Stimulated activated CD8-positive, alpha-beta memory T cell treated with anti-CD3 and anti-CD28 coated beads, Interleukin-2, amount 100 ng/mL, for 48 hours (primary cell): ENCODE measurements around the gene KCTD7.
"Not testable (repeated sequence)": the region's sequence is repeated elsewhere in the genome, so short reads cannot be mapped to it uniquely, and the experiment has no call there.

Experiments
- DNase-seq, 2 donors: peaks; one replicate each; pipeline ENCODE4 v3.0.0-alpha.2; 2020; ENCODE audit warnings: low read depth in 2 of 2

KCTD7 gene

GRCh38 chr7:66682350-66683093 is 53.8 kb downstream of the KCTD7 start:
- DNase-seq, result no peak

GRCh38 chr7:66683094-66683769 is 54.6 kb downstream of the KCTD7 start:
- DNase-seq, result not testable (repeated sequence)

- no peak for DNase-seq
These were observed 55.1 kb downstream of the KCTD7 start for GRCh38 chr7:66683770-66684123.

DNA sequence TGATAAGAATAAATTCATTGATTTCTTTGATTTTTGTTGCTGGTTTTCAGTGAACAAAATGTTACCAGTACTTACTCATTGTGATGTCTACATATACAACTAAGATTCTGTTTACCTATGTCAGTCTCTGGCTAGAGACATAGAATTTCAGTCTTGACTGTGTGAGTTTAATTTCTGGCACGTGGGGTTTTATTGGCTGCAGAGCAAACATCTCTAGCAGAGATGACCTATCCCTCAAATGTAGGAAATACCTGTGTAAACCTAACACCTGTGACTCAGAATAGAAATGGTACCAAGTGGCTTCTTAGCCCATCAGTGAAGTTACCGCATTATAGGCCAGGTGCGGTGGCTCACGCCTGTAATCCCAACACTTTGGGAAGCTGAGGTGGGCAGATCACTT is 57.0 kb downstream of the KCTD7 start:
- not testable (repeated sequence) for DNase-seq

GRCh38 chr7:66687186-66687585 is 58.5 kb downstream of the KCTD7 start:
- DNase-seq, result no peak

GRCh38 chr7:66687672-66688071 is 59.0 kb downstream of the KCTD7 start:
- not testable (repeated sequence) for DNase-seq

DNA sequence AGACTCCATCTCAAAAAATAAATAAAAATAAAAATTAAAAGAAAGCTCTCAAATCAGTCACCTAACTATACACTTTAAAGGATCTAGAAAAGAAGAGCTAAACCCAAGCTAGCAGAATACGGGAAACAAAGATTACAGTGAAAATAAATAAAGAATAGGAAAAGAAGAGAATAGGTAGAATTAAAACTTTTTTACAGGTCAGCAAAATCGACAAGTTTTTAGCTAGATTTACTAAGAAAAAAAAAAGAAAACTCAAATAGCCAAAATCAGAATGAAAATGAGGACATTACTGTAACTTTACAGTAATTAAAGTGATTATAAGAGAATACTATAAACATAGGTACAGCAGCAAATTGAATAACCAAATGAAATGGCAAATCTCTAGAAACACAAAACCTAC is 60.4 kb downstream of the KCTD7 start:
- no peak for DNase-seq

DNA sequence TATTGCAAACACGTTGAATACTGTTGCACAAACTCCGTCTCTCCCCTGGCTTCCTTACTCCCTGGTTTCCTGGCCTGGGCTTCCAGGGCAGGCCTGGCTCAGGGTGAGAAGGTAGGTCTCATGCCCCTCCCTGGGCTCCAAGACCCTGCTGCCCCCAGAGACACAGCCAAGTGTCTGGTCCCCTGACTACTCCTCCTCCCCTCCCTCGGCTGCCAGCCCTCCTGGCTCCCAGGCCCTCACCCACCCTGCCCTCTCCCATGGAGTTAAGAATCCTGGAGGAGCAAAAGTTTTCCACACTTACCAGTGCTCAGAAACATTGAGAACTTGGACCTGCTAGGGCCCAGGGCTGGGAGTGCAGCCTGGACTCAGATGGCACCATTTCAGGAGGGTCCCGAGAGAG is 64.7 kb downstream of the KCTD7 start:
- no peak for DNase-seq
